Sigmoid colon (tissue), 7 donors: ENCODE data around the gene PLPPR2. TPM values are rescaled to one million over a fixed set of nuclear protein-coding genes. Genes with fewer than 3 reads are reported as not detected.
"Not testable (repeated sequence)": the region's sequence is repeated elsewhere in the genome, so short reads cannot be mapped to it uniquely, and the experiment has no call there.

ENCODE experiments used
- DNase-seq: peaks from one replicate; pipeline ENCODE4 v3.0.0-alpha.2; 2019
- H3K27ac ChIP-seq, 4 donors: fragments of 200-600 bp; sonication (generic); one replicate each; pipeline ENCODE4 v1.5.1; 2016 to 2019; ENCODE audit warnings: mild to moderate bottlenecking in 1 of 4
- H3K27me3 ChIP-seq, 3 donors: fragments of 200-600 bp; sonication (generic); one replicate each; pipeline ENCODE4 v1.5.1; 2019; ENCODE audit warnings: mild to moderate bottlenecking in 1 of 3
- H3K36me3 ChIP-seq, 4 donors: fragments of 200-600 bp; sonication (generic); one replicate each; pipeline ENCODE4 v1.5.1; 2016 to 2019
- H3K4me1 ChIP-seq, 4 donors: fragments of 200-600 bp; sonication (generic); one replicate each; pipeline ENCODE4 v1.5.1; 2017 to 2019
- H3K4me3 ChIP-seq, 4 donors: fragments of 200-600 bp; sonication (generic); one replicate each; pipeline ENCODE4 v1.5.1; 2017 to 2019; ENCODE audit warnings: mild to moderate bottlenecking in 2 of 4, moderate library complexity in 1 of 4
- H3K9me3 ChIP-seq, 4 donors: fragments of 200-600 bp in 3 of 4; sonication (generic) in 3 of 4; one replicate each; pipeline versions ENCODE4 v1.5.1 to v1.6.1; 2013 to 2019
- CTCF ChIP-seq, 4 experiments: fragments of 450-650 bp in 3 of 4; fragments of 200-600 bp in 1 of 4; IDR thresholded peaks; one replicate each; pipeline ENCODE4 v1.5.1; 2016 to 2019; ENCODE audit warnings: antibody characterized with exemption in 4 of 4, mild to moderate bottlenecking in 3 of 4, moderate library complexity in 2 of 4
- EP300 ChIP-seq, 4 donors: sonication (generic); formaldehyde crosslinking; IDR thresholded peaks; one replicate each; pipeline ENCODE4 v1.6.1; 2017; ENCODE audit warnings: antibody characterized with exemption in 4 of 4
- POLR2A ChIP-seq, 2 donors: fragments of 450-650 bp; IDR thresholded peaks; one replicate each; pipeline ENCODE4 v1.6.1; 2016; ENCODE audit warnings: antibody characterized with exemption in 2 of 2, mild to moderate bottlenecking in 2 of 2, moderate library complexity in 2 of 2
- POLR2AphosphoS5 ChIP-seq, 4 donors: sonication (generic); formaldehyde crosslinking; IDR thresholded peaks; one replicate each; pipeline ENCODE4 v1.6.1; 2017; ENCODE audit warnings: antibody characterized with exemption in 4 of 4
- WGBS, 2 donors: extraction: QIAGEN DNeasy Blood & Tissue Kit; methylation state at CpG; one replicate each; pipeline ENCODE4 v1.1.7; 2013; 5-methylcytosine and 5-hydroxymethylcytosine counted together
- intact Hi-C: fragments of 100-400 bp; cut with DNase I; formaldehyde crosslinking; loops from one replicate; pipeline ENCODE4 v1.15.1; 2023
- polyA plus RNA-seq, 3 donors: library from polyadenylated mRNA; stranded (reverse); fragments of 200-250 nt; gene quantifications; one replicate each; pipeline ENCODE4 v1.2.3, GENCODE V29; 2013
- total RNA-seq, 4 donors: library from RNA; depleted of rRNA; stranded (reverse); fragments of >200 nt; gene quantifications; one replicate each; pipeline ENCODE4 v1.1.0, GENCODE V29; 2016
- donor health status: healthy with polysubstance abuse.
- donor health status: Bipolar disorder and iron deficiency.
- donor health status: healthy.

PLPPR2 gene, protein sequence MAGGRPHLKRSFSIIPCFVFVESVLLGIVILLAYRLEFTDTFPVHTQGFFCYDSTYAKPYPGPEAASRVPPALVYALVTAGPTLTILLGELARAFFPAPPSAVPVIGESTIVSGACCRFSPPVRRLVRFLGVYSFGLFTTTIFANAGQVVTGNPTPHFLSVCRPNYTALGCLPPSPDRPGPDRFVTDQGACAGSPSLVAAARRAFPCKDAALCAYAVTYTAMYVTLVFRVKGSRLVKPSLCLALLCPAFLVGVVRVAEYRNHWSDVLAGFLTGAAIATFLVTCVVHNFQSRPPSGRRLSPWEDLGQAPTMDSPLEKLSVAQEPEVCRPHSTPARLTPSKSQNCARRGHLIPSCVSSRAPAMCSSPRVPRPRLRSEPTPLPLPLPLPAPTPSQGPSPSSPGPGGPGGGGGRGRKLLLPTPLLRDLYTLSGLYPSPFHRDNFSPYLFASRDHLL
- total RNA-seq: 10 to 100 TPM; 13.9 to 43.8 (median 20.5) TPM
- 1 to 10 TPM; 1.4 to 8.2 (median 4.8) TPM for polyA plus RNA-seq

- H3K36me3 ChIP-seq: peaks cover 0 to 19% (median 8%) of the 10 kb centered on the region in 4 donors
- DNase-seq: peak; percentile 97
- no peaks in the 10 kb centered on the region for H3K27me3 ChIP-seq
- TF ChIP-seq POLR2AphosphoS5 (IDR thresholded peaks at IDR 0.05) (peak; percentile 79 to 88 (median 85)), POLR2A (IDR thresholded peaks at IDR 0.05) (peak; percentile 22 to 54), CTCF (IDR thresholded peaks at IDR 0.05) (no peak), EP300 (IDR thresholded peaks at IDR 0.05) (no peak)
- 4 to 6% methylated on average over 62 of the region's 62 CpGs for WGBS, 2 donors
- H3K27ac ChIP-seq: peak within 1 kb of the TSS; percentile 83 to 87 (median 84)
- intact Hi-C loops: no loop called here
- H3K4me3 ChIP-seq: peak within 1 kb of the TSS; percentile 86 to 95 (median 88)
- H3K9me3 ChIP-seq: no peaks in the 10 kb centered on the region
- peaks cover 0 to 26% (median 20%) of the 10 kb centered on the region in 4 donors for H3K4me1 ChIP-seq
These were observed at the start of gene PLPPR2 for GRCh38 chr19:11355160-11356073. TSS of gene PLPPR2 (plus strand) at chr19:11355432. CDS start at chr19:11357674, 2,242 bp downstream.

DNA sequence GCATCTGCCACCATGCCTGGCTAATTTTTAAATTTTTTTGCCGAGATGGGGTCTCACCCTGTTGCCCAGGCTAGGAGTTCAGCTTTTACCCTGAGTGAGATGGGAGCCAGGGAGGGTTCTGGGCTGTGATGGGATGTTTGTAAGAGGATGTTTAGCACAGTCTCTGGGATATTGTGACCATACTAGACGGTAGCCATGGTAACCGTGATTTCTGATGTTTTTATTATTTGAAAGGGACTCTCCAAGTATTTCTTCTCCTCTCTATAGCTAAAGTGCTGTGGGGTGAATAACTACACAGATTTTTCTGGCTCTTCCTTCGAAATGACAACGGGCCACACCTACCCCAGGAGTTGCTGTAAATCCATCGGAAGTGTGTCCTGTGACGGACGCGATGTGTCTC lies 48.9 kb upstream of the PLPPR2 start:
- Histone ChIP-seq H3K27me3 (no peaks in the 10 kb centered on the region), H3K4me1 (no peaks in the 10 kb centered on the region), H3K36me3 (no peaks in the 10 kb centered on the region), H3K27ac (no peak overlapping the region), H3K9me3 (no peaks in the 10 kb centered on the region), H3K4me3 (no peak overlapping the region)
- TF ChIP-seq EP300 (IDR thresholded peaks at IDR 0.05): no peak
- TF ChIP-seq POLR2AphosphoS5 (IDR thresholded peaks at IDR 0.05): no peak
- no peak for TF ChIP-seq CTCF (IDR thresholded peaks at IDR 0.05)
- no peak for TF ChIP-seq POLR2A (IDR thresholded peaks at IDR 0.05)
- WGBS, 2 donors: 75 to 82% methylated on average over 9 of the region's 9 CpGs
- intact Hi-C loops: no loop called here
- DNase-seq: no peak

DNA sequence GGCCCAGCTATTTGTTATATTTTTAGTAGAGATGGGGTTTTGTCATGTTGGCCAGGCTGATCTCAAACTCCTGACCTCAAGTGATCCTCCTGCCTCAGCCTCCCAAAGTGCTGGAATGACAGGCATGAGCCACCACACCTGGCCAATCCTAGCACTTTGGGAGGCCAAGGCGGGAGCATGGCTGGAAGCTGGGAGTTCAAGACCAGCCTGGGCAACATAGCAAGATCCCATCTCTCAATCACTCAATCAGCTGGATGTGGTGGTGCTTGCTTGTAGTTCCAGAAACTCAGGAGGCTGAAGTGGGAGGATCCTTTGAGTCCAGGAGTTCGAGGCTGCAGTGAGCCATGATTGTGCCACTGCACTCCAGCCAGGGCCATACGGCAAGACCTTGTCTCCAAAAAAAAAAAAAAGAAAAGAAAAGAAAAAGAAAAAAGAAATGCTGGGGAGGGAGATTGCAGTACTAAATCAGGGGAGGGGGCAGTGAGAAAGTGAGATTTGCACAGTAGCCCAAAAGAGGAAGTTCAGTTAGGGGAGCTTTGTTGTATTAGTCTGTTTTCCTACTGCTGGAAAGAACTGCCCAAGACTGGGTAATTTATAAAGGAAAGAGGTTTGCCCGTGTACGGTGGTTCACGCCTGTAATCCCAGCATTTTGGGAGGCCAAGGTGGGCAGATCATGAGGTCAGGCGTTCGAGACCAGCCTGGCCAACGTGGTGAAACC lies 34.8 kb upstream of the PLPPR2 start:
- H3K27ac ChIP-seq, H3K9me3 ChIP-seq, DNase-seq, intact Hi-C loops, H3K4me3 ChIP-seq, H3K36me3 ChIP-seq, H3K27me3 ChIP-seq: not testable (repeated sequence)
- peaks cover 0 to 24% (median 18%) of the 10 kb centered on the region in 4 donors for H3K4me1 ChIP-seq
- 63 to 80% methylated on average over 9 of the region's 9 CpGs for WGBS, 2 donors

DNA sequence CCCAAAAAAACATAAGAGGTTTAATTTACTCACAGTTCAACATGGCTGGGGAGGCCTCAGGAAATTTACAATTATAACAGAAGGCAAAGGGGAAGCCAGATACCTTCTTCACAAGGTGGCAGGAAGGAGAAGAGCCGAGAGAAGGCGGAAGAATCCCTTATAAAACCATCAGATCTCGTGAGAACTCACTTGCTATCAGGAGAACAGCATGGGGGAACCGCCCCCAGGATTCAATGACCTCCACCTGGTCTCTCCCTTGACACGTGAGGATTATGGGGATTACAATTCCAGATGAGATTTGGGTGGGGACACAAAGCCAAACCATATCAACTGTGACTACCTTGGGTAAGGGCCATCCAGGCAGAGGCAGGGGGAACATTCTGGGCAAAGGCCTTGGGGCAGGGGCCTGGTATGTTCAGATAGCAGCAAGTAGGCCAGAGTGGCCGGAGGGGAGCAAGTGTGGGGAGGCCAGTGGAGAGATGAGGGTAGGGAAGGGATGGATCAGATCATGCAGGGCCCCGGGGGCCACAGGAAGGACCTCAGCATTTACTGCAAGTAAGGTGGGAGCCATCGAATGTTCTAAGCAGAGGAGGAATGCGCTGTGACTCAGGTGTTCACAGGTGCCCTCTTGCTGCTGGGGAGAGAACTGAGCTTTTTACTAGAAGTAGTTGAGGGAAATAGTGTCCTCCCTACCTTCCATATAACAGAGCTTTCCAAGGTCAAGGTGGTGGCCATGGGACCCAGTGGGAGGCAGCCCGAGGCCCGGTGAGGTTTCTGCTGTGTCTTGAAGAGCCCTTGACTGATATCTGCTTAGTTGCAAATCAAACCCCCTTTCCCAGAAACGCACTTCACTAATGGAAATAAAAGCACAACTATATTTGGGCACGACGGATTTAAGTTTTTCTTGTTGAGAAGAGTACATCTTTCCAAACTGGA lies 33.8 kb upstream of the PLPPR2 start:
- peaks cover 0 to 12% (median under 1%) of the 10 kb centered on the region in 4 donors for H3K36me3 ChIP-seq
- 73 to 81% methylated on average over 14 of the region's 14 CpGs for WGBS, 2 donors
- H3K4me3 ChIP-seq: no peak overlapping the region
- DNase-seq: no peak
- H3K27me3 ChIP-seq: peaks cover 0 to 4% (median 0%) of the 10 kb centered on the region in 3 donors
- TF ChIP-seq POLR2A (IDR thresholded peaks at IDR 0.05): no peak
- no peak for TF ChIP-seq CTCF (IDR thresholded peaks at IDR 0.05)
- TF ChIP-seq EP300 (IDR thresholded peaks at IDR 0.05): no peak
- no peak for TF ChIP-seq POLR2AphosphoS5 (IDR thresholded peaks at IDR 0.05)
- H3K9me3 ChIP-seq: no peaks in the 10 kb centered on the region
- no peak overlapping the region for H3K27ac ChIP-seq
- H3K4me1 ChIP-seq: peaks cover 0 to 24% (median 18%) of the 10 kb centered on the region in 4 donors
- intact Hi-C loops: no loop called here
